ENCODE measurements around the gene ZMPSTE24.

DNA sequence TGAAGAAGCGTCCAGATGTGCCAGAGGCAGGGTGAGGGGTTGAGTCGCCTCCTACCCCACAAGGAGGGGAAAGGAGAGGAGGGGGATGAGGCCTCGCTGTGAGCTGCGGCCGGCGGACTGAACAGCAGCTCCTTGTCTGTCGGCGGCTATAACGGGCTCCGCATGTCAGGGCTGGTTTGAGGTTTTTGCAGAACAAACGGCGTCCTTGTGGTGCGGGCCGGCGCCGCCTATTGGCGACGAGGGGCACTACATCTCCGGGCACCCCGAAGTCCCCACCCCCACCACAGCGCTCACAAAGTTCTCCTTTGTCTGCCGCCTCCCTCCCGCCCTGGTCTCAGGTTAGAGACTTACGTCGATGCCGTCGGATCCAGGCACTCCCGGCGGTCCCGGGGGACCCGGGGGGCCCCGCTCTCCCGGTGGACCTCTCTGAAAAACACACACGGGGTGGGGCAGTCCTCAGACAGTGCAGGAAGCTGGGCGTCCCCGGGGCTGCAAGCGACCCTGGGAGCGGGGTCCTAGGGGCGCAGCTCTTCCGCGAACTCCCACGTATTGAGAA is 57.3 kb downstream of the ZMPSTE24 start:
- TF ChIP-seq, protein P1, sequence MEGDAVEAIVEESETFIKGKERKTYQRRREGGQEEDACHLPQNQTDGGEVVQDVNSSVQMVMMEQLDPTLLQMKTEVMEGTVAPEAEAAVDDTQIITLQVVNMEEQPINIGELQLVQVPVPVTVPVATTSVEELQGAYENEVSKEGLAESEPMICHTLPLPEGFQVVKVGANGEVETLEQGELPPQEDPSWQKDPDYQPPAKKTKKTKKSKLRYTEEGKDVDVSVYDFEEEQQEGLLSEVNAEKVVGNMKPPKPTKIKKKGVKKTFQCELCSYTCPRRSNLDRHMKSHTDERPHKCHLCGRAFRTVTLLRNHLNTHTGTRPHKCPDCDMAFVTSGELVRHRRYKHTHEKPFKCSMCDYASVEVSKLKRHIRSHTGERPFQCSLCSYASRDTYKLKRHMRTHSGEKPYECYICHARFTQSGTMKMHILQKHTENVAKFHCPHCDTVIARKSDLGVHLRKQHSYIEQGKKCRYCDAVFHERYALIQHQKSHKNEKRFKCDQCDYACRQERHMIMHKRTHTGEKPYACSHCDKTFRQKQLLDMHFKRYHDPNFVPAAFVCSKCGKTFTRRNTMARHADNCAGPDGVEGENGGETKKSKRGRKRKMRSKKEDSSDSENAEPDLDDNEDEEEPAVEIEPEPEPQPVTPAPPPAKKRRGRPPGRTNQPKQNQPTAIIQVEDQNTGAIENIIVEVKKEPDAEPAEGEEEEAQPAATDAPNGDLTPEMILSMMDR (IDR thresholded peaks at IDR 0.05 in 2 of 3, conservative IDR thresholded peaks at IDR 0.05 in 1 of 3; ENCODE audit: control insufficient read depth in 2 of 3, extremely low read depth in 1 of 3, insufficient read depth in 1 of 3, low read depth in 3 of 3, low read length in 3 of 3): peak; percentile 96 to 98 (median 98)
- TF ChIP-seq HCFC1 (IDR thresholded peaks at IDR 0.05; ENCODE audit: low read length): no peak
- peak; percentile 58; the same call in 1 of the 2 replicates for TF ChIP-seq TAF1 (IDR thresholded peaks at IDR 0.05; ENCODE audit: borderline replicate concordance, low read depth, low read length)
- no peak for TF ChIP-seq ZSCAN29 (IDR thresholded peaks at IDR 0.05)
- peak in 1 of 2 experiments; percentile 24; a peak in 1 of 4 replicates for TF ChIP-seq EP300 (IDR thresholded peaks at IDR 0.05; ENCODE audit: borderline replicate concordance in 1 of 2, control insufficient read depth in 1 of 2, low read depth in 2 of 2, low read length in 2 of 2)
- TF ChIP-seq CBFB (IDR thresholded peaks at IDR 0.05; ENCODE audit: low read depth): peak; percentile 90
- TF ChIP-seq EZH2 (IDR thresholded peaks at IDR 0.05; ENCODE audit: borderline replicate concordance, control insufficient read depth, low read depth, low read length): no peak
- peak; percentile 15; the same call in 1 of the 2 replicates for TF ChIP-seq GATAD2B (conservative IDR thresholded peaks at IDR 0.05; ENCODE audit: low read depth)
- TF ChIP-seq NR2C2 (IDR thresholded peaks at IDR 0.05; ENCODE audit: borderline replicate concordance, control insufficient read depth, insufficient read length, low read depth): no peak
- TF ChIP-seq STAT3 (IDR thresholded peaks at IDR 0.05; ENCODE audit: low read depth, low read length): no peak
- TF ChIP-seq, protein P2, sequence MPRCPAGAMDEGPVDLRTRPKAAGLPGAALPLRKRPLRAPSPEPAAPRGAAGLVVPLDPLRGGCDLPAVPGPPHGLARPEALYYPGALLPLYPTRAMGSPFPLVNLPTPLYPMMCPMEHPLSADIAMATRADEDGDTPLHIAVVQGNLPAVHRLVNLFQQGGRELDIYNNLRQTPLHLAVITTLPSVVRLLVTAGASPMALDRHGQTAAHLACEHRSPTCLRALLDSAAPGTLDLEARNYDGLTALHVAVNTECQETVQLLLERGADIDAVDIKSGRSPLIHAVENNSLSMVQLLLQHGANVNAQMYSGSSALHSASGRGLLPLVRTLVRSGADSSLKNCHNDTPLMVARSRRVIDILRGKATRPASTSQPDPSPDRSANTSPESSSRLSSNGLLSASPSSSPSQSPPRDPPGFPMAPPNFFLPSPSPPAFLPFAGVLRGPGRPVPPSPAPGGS (IDR thresholded peaks at IDR 0.05; ENCODE audit: borderline replicate concordance, insufficient read depth, low read depth, low read length, poor library complexity, severe bottlenecking): no peak
- TF ChIP-seq RCOR1 (conservative IDR thresholded peaks at IDR 0.05; ENCODE audit: low read depth, low read length): no peak
